NOMO-1 (cell line): ENCODE data around the gene SLC5A10.

Source experiments
- DNase-seq, 2 experiments: peaks; one replicate each; lab custom pipeline; 2025; ENCODE audit not compliant: unreplicated experiment in 2 of 2; lab: John Stamatoyannopoulos, UW

SLC5A10 gene

DNA sequence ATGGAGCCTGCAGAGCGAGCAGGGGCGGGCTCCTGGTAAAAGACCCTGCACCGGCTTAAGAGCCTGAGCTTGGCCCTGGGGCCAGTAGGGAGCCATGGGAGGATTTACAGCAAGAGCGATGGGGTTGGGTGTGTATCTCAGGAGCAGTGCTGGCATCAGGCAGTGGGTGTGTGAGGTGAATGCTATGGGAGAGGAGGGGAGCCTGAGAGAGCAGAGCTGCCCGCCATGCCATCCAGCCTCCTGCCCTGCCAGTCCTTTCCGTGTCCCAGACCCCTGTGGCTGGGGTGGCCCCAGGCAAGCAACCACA lies 29.3 kb downstream of the SLC5A10 start:
- no peak for DNase-seq

DNA sequence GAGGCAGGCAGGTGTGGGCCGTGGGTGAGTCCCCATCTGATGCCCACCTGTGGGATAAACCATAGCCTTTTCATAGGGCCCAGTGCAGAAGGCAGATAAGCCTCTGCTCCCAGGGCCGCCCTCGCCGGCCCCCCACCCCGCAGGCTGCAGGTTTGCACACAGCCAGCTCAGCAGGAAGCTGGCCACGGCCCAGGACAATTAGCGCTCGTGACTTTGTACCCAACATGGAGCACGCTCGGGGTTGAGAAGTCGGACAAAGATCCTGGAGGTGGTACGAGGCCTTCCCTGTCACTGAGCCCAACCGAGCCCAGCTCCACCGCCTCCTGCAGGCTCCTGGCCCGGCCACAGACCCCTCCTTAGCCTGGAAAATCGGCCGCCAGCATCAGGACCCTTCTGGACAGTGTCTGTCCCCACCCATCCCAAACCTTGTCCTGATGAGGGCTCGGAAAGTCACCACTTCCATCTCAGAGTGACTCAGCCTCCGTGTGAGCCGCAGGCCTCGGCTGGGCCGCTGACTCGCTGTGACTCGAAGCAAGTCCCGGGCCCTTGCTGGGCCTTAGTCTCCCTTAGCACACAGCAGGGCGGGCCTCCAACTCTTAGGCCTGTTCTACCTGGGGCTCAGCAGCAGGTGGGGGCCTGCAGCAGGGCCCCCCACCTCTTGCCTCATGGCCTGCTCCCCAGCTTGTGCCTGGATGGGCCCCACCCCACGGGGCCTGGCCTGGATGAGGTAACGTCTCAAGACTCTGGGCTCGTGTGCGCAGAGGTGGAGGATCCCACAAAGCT lies 29.9 kb downstream of the SLC5A10 start:
- DNase-seq, result no peak

DNA sequence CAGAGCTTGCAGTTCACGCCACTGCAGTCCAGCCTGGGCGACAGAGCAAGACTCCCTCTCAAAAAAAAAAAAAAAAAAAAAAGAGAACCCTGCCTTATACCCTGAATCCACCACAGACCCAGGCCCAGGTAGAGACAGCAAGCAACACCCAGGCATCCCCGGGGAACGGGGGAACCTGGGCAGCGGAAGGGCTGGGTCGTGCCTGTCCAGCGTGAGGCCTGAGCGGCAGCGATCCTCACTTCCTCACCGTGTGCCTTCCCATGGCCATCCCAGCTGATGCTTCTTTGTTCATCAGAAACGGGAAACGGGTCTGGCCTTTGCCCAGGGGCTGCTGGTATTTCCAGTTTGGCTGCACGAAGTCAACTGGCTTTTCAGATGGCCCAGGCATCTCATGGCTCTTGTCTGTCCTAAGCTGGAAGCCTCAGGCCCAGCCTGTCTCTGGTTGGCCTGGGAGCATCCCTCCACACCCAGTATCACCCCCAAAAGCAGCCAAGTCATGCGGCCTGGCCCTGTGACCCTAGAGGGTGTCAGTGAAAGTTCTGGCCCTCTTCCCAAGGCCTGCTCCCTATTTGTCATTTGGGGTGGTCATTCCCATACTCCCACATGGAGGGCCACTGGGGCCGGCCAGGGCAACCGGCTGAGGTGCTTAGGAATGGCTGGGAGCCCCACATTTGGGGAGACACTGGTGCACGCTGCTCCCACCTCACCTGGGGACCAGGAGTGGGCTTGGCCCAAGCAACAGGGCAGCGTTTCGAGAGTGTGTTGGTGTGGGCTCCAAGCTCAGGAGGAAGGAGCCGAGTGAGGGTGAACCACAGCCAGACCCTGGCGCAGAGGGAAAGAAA lies 32.5 kb downstream of the SLC5A10 start:
- no peak for DNase-seq

DNA sequence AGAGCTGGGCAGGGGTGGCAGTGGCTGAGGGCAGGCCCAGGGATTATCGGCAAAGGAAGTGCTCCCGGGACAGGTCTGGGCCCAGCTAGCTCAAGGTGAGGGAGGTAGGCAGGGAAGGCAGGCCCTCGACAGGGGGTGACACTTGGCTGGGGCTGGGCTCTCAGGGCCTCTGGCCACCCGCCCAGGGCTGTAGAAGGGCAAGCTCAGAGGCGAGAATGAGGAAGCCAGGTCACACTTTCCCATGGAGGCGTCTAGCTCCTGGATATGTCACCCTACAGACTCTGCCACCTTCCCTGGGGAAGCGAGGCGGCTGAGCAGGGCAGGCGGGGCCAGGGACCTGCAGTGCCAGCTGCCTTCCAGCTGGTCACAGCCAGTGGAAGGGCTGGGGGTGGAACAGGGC lies 33.5 kb downstream of the SLC5A10 start:
- DNase-seq, result no peak

DNA sequence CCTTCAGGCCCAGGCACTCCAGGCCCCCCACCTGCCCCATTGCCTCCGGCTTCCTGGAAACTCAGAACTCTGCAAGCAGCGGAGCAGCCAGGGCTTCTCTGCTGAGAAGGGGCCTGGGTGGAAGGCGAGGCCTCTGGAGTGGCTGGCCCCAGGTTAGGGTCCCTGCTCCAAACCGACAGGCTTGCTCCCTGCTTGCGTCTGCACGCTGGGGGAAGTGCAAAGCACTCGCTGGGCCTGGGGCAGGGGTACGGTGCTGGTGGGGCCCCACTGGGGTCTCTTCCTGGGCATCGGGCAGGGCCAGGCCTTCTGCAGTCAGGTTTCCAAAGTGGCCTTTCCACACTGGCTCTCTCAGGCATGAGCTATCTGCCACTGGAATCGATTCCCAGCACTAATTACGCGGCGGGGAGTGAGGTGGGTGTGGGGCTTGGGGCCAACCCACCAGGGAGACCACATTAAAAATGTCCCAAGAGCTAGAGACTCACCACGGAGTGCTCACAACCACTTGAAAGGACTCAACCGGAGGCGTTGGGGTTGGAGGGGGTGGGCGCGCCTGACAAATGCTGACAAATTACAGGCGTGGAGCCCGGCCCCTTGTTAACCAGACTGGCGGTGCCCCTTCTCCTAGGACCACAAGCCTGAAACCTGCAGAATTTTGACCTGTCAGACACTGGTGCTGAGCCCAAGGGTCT lies 34.7 kb downstream of the SLC5A10 start:
- DNase-seq, result no peak

DNA sequence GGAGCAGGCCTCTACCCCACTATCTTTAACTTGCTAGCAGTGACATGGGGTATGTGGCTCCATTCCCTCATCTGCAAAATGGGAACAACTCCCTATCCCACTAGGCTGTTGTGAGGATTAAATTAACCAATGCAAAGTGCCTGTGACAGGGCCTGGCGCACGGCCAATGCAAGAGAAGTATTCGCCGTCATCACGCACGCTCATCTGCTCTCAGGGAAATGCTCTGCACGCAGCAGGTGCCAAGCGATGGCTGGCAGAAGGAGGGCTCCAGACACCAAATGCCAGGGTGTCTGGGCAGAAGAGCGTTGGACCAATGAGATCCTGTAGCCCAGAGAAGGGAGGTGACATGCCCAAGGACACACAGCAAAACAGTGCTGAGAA lies 35.3 kb downstream of the SLC5A10 start:
- no peak for DNase-seq

DNA sequence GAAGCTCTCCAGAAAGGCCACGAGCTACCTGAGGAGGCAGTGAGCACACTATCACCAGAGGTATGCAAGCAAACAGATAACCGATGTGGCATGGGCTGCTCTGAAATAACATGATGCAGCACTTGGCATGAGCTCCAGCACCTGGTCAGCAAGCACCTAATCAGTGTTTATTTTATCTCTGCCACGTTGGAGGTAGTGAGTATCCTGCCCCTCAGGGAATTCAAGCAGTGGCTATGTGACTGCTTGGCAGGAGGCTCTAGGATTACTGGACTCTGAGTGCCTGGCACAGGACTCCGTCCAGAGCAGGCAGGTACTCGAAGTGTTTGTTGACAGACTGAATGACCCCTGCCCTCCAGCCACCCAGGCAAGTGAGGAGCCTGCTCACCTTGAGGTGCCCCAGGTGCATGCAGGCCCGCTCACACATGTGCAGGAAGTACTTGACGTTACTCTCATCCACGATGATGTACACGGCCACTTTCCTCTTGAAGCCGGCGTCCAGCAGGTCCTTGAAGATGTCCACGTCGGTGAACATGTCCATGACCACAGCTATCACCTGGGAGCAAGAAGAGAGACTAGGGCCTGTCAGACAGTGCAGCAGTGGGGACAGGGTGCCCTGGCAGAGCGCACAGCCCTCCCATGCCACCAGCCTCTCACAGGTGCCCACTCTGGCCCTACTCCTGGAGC lies 36.0 kb downstream of the SLC5A10 start:
- DNase-seq, result no peak

DNA sequence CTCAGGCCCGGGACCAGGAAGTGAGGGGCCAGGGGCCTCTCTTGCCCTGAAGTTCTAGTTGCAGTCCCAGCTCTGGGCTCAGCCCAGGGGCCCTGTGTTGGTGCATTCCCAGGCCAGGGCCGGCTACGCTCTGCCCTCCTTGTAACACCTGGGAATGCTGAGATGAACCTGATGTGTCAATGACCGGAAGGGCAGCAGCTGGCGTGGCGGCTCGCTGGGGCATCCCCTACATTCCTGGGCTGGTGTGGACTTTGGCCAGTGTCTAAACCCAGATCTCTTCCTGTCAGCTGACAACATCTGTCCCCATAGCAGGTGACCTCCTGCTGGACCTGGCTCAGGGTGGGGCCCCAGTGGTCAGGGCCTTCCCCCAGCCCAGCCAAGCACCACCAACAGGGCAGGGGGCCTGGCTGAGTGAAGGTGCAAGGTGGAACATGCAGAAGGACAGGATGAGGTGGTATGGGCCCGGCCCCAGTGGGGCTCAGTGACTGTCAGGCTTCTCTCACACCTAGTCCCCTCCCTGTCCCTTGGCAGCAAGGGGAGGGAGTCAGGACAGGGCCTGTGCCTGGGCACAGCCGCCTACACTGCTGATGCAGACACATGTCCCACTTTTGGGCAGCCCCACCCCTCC lies 36.7 kb downstream of the SLC5A10 start:
- no peak for DNase-seq

DNA sequence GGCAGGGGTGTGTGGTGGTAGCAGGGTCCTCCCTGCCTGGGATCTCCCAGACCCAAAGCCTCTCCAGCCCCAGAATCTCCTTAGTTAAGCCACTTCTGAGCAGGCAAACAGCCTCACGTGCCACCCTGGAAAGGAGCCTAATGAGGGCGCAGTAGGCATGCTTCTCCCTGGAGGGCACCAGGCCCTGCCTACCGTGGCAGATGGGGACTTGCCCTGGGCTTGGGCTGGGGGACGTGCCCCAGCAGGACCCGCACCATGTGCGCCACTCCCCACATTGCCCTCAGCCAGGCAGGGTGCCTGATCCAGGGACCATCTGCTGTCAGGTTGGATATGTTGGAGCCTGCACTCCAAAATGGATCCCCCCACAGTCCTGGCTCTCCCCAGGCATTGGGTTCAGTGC lies 38.4 kb downstream of the SLC5A10 start:
- DNase-seq, result no peak

DNA sequence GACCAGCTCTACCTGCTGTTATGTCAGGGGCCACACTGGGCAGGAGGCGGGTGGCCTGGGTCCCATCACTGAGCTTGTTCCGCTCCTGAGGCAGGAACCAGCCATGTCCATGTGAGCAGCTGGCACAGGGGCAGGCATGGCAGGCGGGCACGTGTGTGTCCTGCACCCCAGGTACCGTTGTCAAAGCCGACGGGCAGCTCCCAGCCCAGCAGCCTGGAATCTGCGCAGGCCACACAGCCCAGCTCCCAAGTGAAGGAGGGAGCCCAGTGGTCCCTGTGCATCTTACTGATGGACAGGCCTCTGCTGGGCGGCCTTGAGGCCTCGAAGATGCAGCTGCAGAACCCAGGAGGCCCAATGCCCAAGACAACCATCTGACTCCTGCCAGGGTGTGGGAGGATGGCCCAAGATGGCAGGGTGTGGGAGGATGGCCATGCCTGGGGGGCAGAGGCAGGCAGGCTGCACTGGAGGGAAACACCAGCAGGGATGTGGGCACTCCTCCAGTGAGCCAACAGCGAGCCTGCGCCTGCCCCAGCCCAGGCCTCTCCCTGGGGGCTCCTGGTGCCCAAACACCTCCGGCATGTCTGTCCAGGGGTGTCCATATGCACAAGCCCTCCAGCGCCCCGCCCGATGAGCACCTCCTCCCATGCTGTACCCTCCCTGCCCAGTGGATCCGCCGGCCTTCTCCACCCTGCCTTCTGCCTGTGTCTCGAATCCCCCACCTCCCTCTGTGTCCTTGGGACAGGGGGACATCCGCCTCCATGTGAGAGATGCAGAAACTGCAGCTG lies 39.8 kb downstream of the SLC5A10 start:
- DNase-seq, result no peak

DNA sequence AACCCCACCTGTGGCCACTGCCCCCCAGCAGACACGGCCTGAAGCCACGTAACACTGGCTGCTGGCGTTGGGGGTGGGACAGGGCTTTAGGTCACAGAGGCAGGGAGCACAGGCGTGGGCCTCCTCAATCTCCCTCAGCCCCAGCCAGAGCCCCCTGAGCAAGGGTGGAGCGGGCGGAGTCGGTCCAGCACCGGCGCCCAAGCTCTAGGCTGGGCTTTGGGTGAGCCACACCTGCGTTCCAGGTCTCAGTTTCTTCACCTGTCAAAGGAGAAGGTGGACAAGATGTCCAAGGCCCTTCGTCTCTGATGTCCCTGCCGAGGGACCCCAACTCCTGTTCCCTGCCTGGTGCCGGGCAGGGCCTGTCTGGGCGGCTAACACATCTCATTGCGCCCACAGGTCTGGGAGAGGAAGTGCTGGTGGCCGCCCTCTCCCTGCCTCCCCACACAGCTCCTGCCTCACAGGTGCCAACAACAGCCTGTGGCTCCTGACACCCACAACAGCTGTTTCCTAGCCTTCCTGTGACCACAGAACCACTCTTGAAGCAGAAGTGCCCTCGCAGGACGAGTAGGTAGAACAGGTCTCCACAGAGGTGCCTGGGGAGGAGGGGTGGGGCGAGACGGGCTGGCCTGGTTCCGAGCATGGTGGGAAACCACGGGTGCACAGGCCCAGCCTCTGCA lies 40.6 kb downstream of the SLC5A10 start:
- DNase-seq, result no peak

DNA sequence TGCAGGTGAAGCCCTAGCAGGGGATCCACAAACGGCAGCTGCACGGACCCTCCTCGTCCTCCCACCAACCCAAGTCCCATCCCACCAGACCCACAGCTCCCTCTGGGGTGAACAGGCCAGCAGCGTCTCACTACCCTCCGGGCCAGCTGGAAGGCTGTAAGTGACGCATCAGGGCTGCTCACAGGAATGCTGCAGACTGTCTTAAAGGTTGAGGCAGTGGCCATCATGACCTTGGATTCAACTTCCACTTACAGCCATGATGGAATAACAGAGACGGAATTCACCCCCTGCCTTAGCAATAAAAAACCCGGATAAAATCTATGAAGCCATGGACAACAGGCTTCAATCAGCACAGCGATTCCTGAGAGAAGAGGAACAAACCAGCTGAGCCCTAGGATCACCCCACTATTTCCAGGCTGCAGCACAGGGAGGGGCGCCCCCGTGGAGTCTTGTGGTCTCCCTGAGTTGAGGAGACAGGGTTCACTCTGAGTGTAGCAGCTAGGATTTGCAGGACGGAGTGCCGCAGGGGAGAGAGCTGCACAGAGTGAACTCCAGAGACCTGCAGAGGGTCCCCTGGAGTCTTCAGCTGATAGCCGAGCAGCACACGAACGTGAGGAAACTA lies 42.1 kb downstream of the SLC5A10 start:
- no peak for DNase-seq

DNA sequence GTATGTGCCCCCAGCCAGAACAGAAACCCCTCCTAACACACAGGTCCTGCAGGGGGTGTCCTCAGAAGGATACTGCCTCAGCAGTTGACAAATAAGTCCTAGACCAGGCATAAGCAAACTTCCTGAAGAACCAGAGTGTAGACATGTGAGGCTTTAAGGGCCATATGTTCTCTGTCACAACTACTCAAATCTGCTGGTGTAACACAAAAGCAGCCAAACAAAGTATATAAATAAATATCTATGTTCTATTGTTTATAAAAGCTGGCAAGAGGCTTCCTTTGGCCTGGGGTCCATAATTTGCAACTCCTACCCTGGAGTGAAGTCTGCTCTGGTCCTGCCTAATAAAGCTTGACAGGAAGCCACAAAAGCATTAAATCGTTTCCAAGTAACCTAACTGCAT lies 42.7 kb downstream of the SLC5A10 start:
- no peak for DNase-seq

DNA sequence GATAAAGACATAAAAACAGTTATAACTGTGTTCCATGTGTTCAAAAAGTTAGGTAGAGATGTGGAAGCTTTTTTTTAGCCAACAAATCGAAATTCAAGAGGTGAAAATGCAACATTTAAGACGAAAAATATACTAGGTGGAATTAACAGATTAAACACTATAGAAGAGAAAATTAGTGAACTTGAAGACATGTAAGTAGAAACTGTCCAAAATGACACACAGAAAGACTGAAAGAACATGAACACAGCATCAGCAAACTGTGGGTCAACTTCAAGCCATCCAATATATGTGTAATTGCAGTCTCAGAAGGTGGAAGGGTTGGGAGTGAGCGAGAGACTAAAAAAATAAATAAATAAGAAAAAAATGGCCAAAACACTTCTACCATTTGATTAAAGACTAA lies 43.3 kb downstream of the SLC5A10 start:
- DNase-seq, result no peak

DNA sequence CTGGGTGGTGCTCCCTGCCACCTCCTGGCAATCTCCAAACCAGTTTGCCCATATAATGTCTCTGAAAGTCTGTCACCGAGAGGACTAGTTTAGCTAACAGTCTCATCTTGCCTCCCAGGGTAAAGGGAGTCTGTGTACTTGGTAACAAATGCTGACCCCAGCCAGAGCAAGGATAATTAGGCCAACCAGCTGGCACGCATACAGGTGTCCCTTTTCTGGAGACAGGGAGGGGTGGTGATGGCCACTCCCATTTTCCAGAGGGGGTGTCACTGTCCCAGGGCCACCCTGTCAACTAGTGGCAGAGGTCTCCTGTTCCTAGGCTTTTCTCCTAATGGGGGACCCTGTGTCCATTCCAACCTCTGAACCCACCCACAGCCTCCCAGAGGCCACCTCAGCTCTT lies 44.5 kb downstream of the SLC5A10 start:
- no peak for DNase-seq

DNA sequence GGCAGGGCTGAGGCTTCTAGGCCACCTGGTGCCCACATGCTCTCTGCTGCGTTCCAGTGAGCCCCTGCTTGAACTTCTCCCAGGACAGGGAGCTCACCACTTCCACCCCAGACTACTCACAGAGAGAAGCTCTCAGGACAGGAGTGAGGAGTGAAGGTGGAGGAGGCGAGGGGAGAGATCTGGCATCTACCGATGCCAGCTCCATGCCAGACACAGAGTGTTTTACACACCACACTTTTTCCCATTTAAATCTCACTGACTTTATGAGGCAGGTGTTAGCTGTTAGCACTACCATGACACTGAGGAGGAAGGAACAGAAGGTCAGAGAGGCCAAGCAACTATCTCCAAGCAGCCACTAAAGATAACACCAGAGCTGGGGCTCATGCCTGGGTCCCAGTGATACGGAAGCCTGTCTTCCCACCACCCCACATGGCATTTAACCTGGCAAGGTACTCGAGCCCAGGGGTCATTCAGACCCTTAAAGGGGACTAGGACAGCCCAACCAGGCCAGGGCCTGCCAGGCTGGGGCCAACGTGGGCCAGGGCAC lies 45.8 kb downstream of the SLC5A10 start:
- no peak for DNase-seq

DNA sequence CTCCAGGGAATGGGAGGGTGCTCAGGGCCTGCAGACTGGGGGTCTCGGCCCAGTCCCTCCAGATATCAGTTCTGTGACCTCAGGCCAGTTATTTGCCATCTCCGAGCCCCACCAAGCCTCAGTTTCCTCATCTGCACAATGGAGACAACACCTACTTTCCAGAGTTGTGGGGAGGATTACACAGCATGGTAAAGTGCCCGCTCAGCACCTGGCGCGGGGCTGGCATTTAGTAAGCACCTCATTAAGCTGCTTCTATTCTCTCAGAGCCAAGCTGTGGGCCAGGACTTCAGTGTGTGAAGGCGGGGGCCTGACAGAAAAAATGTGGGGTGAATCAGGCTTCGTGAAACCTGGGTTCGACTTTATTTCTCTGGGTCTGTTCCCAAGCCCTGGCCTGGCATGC lies 47.4 kb downstream of the SLC5A10 start:
- no peak for DNase-seq

DNA sequence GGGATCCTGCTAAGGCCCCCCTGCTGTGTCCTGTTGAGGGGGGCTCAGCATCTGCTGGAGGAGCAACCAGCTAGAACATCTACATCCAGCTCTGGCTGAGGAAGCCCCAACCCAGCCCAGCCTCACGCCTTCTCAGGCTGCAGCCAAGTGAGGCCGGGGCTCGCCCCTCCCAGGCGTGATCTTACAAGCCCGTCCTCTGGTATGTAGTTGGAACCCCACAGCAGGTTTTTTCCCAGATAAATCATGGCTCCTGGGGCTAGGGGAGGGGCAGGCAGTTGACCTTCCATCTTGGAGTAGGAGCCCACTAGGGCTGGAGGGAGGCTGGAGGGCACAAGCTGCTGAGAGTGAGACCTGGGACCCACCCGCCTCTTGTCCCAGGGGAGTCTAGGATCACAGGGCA lies 47.9 kb downstream of the SLC5A10 start:
- no peak for DNase-seq
